Left renal cortex interstitium (tissue), 4 donors: Measurements from ENCODE around the gene KIZ. TPM values are rescaled to one million over a fixed set of nuclear protein-coding genes. Genes with fewer than 3 reads are reported as not detected.

Source experiments
- DNase-seq, 4 donors: peaks; one replicate each; pipeline ENCODE4 v3.0.0-alpha.2; 2013; ENCODE audit warnings: low read depth in 4 of 4, low spot score in 2 of 4, missing footprints in 1 of 4
- polyA plus RNA-seq, 4 donors: library from polyadenylated mRNA; unstranded; fragments of 120-200 nt; gene quantifications; one replicate each; pipeline ENCODE4 v1.2.1, GENCODE V29; 2013; ENCODE audit not compliant: insufficient read length in 4 of 4

KIZ gene
- 10 to 100 TPM; 33.6 to 38.1 (median 36.0) TPM for polyA plus RNA-seq

DNA sequence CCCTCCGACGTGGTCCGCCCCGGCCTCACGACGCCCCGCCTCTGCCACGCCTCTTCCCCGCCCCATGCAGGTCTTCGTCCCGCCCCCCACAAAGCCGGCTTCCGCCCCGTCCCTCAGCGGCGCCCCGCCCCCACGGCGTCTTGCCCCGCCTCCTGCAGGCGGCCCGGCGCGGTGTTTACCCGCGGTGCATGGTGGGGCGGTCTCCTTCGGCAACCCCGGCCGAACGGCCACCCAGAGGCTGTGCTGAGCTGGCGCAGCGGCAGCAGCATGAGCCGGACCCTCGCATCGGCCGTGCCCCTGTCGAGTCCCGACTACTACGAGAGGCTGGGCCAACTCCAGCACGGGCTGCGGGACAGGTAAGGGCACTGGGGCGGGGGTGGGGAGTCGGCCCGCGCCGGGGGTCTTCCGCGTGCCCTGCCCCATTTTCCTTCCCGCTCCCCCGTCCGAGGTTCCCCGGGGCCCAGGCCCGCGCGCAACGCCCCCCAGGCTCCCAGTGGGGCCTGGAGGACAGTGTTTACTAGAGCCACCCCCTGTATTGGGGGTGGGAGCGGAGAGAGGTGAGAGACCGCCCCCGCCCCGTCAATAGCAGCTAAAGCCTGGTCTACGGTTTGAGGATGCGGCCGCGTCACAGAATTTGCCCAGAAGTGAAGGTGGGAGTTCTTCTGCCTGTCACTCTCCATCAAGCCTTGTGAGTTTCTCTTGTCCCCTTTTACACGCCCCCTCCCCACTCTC lies at the start of gene KIZ:
Gene KIZ, plus strand, starts transcription at position 234 of the 732 bp plus-strand sequence. Its CDS starts 34 bp downstream, at position 268.
- peak; percentile 75 to 89 (median 86) for DNase-seq

DNA sequence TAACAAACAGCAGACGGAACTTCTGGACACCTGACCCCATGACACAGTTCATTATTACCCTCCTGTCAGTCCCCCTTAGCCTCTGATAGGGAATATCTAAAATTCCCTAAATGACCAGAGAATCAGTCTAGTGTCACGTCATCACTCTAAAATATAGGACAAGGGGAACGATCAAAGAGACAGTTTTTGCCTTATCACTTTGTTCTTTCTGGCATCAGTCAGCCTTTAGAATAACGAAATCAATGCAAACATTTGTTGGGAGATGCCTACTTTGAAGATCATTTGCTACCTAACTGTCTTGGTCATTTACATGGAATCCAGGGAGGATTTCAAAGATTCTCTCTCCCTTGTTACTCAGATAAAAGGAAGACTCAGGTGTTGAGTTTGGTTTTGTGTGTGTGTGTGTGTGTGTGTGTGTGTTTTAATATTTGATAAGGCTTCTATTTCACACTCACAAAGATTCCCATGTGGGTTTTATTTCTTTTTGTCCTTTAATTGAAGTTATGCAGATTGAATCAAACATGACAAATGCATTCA lies 48.0 kb upstream of the KIZ start:
- no peak for DNase-seq

- no peak for DNase-seq
These were observed 43.3 kb upstream of the KIZ start for GRCh38 chr20:21082584-21082983.

DNA sequence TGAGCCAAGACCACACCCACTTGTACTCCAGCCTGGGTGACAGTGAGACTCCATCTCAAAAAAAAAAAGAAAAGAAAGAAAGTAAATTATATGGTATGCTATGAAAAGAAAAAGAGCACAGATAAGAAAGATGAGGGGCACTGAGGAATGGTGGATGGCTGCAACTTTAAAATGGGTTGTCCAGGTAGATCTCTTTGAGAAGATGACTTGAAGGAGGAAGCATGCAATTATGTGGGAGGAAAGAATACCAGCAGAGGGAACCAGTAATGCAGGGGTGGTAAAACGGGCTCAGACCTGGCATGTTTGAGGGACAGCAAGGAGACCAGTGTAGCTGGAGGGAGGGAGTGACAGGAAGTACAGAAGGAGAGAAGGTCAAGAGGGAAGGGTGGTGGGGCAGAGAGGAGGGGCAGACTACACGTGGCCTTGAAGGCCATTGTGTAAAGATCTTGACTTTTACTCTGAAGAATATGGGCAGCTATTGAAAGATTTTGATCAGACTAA lies 42.0 kb upstream of the KIZ start:
- no peak for DNase-seq

GRCh38 chr20:21087862-21088540 lies 37.9 kb upstream of the KIZ start:
- no peak for DNase-seq

DNA sequence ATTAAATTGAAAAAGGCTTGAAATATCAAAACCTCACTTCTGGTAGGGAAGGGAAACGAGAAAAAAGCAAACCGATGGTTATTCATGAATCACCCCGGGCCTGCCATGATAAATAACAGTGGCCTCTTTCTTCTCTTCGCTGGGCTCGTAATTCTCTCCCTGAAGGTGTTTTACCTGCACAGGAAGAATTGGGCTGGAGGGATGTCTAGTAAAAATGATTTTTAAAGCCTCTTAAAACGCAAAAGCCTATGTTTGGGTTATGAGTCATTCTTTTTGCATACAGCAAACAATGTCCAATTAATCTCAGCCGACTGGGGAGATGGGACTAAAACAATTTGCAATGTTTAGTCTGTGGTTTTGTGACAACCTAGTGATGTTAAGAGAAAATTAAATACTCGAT lies 36.5 kb upstream of the KIZ start:
- no peak for DNase-seq

DNA sequence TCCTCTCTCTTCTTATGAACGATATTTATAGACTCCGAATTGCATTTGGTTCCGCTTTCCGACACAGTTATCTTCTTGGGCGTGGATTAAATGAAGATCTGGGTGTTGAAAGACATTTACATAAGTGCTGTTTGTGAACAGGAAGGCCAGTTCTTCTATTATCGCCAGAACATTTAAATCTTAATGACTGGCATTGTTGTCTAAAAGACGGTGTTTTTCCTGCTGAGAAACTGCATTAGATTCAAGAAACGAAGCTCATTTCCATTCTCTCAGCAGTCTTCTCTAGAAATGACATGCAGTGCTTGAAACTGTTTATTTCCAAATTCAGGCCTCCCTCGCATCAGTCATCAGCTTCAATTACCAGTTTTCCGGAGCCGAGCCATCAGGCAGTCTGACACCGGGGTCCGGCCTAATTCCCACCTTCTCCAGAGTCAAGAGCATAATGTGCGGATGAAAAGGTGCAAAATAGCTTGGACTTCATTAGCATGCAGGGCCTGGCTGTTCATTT lies 35.7 kb upstream of the KIZ start:
- DNase-seq, result no peak

DNA sequence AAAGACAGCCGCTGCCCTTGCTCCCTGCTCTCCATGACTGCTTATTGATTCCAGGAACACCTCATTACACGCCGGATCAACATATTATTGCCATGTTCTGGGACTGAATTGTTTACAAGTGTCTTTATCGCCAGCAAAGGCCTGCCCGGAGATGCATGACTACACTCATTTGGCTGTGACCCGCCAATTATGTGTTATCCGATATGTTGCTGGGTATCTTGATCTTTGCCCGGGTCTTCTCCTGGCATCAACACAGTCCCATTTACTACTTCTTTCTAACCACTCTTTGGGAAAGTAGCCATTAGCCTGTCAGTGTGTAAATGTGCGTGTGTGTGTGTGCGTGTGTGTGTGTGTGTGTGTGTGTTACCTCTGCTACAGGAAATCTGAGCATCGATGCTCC lies 35.2 kb upstream of the KIZ start:
- no peak for DNase-seq

GRCh38 chr20:21092806-21093205 lies 33.1 kb upstream of the KIZ start:
- no peak for DNase-seq

DNA sequence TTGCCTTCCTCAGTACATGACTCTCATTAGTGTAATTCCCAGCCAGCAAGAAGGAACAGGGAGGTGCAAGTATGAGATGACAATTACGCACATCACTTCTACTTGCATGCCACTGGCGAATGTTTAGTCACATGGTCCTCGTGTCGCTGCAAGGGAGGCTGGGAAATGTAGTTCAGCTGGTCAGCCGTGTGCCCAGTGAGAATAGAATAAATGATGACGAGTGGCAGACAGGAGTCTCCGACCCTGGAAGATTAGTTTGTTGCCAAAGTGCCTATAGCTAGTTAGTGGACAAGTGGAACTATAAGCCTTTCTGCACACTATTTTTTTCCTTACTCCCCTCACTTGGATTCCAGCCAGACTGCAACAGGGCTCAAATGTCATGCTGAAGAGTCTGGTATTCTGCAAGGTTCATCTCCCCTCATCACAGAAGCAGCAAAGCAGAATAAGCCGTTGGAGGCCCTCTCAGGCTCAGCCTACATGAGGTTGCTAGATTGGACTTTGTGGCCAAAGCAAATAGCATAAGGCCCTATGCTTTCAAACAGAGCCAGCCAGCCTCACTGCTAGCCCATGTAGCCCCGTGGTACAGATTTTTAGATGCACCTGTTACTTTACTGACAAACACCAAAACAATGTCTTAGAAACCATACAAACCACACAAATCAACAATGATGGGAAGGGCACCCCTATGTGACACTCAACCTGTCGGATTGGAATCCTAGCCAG lies 29.4 kb upstream of the KIZ start:
- DNase-seq, result no peak

DNA sequence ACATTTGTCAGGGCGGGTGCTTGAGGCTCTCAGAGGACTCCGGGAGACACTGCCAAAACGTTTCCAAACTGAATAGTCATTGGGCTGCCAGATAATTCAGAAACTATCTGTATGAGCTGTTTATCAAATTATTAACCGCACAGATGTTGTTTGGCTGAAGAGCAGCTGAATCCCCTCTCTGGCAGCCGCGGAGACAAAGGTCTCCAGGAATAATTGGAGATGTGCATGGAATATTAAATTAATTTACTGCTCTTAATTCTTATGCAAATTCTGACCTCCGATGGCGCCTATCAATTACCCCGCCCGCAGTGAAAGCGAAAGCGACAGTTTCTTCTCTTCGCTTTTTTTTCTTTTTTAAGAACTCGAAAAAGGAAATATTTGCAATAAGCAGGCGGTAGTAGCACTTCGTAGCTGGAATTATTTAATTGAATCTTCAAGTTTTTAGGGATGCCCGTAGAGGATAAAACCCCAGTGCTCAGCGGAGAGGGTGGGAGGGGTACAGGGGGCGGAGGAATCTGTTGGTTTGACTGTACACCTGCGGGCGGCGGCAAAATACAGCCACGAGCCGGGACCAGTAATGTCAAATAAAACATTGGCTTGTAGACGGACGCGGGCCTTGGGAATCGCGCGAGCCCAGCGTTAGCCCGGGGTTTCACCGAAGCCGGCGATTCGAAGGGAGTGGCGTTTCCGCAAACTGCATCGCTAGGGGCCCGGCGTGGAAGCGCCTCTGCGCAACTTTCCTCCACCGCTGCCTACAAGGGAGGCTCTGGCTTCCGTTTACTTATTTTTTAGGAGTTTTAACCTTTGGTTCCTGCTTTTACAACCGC lies 25.9 kb upstream of the KIZ start:
- DNase-seq, result no peak

GRCh38 chr20:21100578-21101452 lies 25.1 kb upstream of the KIZ start:
- no peak for DNase-seq

- no peak for DNase-seq
These were observed 24.4 kb upstream of the KIZ start for GRCh38 chr20:21101453-21101931.

DNA sequence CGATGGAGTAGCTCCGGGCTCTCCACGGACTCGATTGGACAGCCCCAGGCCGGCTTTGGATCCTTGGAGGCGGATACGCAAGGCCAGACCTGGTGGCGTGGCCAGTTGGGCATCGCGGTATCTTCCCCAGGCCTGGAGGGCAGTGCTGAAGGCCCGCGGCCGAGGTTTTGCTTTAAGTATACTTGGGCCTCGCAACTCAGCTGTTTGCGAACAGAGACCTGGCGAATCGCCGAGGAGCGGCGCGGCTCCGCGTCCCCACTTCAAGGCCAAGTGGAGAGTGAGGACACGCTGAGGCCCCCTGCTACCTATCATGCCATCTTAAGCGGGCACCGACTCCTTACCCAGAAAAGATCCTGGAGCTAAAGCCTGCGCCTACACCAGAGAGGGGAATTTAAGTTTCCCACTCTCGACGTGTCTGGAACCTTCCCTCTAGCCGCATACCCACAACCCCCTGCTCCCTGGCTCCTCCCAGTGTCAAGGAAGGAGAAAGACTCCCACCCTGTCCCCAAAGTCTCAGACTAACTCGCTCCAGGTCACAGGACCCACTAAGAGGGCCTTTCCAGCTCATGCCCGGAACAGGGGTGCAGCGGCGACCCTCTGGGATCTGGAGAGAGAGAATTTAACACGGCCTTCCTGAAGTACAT lies 23.8 kb upstream of the KIZ start:
- no peak for DNase-seq

GRCh38 chr20:21102603-21103311 lies 23.1 kb upstream of the KIZ start:
- DNase-seq, result no peak

- DNase-seq, result no peak
These were observed 22.1 kb upstream of the KIZ start for GRCh38 chr20:21103582-21104465.

- DNase-seq, result no peak
These were observed 21.5 kb upstream of the KIZ start for GRCh38 chr20:21104466-21104761.
